NCI-H1436 (cell line): ENCODE results near the gene PRKG1.
"Not testable (repeated sequence)": the region's sequence is repeated elsewhere in the genome, so short reads cannot be mapped to it uniquely, and the experiment has no call there.

ENCODE experiments used
- DNase-seq: peaks from one replicate; lab custom pipeline; 2025; lab: John Stamatoyannopoulos, UW

Gene PRKG1

GRCh38 chr10:51321980-51322379, 247.7 kb downstream of the PRKG1 start:
- DNase-seq = no peak

- DNase-seq = no peak
These were observed 251.4 kb downstream of the PRKG1 start for GRCh38 chr10:51325649-51326048.

- DNase-seq = no peak
These were observed 251.9 kb downstream of the PRKG1 start for GRCh38 chr10:51326174-51326573.

- DNase-seq = no peak
These were observed 253.1 kb downstream of the PRKG1 start for GRCh38 chr10:51327432-51327831.

- no peak for DNase-seq
These were observed 266.1 kb downstream of the PRKG1 start for GRCh38 chr10:51340366-51340765.

GRCh38 chr10:51340845-51341610, 266.7 kb downstream of the PRKG1 start:
- DNase-seq = no peak

GRCh38 chr10:51341745-51342144, 267.5 kb downstream of the PRKG1 start:
- not testable (repeated sequence) for DNase-seq

- no peak for DNase-seq
These were observed 268.1 kb downstream of the PRKG1 start for GRCh38 chr10:51342381-51342780.

GRCh38 chr10:51343391-51343790, 269.1 kb downstream of the PRKG1 start:
- DNase-seq = no peak

- DNase-seq = no peak
These were observed 270.1 kb downstream of the PRKG1 start for GRCh38 chr10:51344371-51344770.

- no peak for DNase-seq
These were observed 274.3 kb downstream of the PRKG1 start for GRCh38 chr10:51348622-51349021.

GRCh38 chr10:51357170-51357569, 282.9 kb downstream of the PRKG1 start:
- DNase-seq = no peak

GRCh38 chr10:51358227-51358626, 283.9 kb downstream of the PRKG1 start:
- no peak for DNase-seq

- no peak for DNase-seq
These were observed 289.1 kb downstream of the PRKG1 start for GRCh38 chr10:51363415-51363814.

- DNase-seq = no peak
These were observed 290.4 kb downstream of the PRKG1 start for GRCh38 chr10:51364674-51365073.

GRCh38 chr10:51366044-51366443, 291.8 kb downstream of the PRKG1 start:
- DNase-seq = no peak

- no peak for DNase-seq
These were observed 292.8 kb downstream of the PRKG1 start for GRCh38 chr10:51367127-51367526.

GRCh38 chr10:51367694-51368093, 293.4 kb downstream of the PRKG1 start:
- DNase-seq = no peak

GRCh38 chr10:51368943-51369342, 294.7 kb downstream of the PRKG1 start:
- no peak for DNase-seq

- no peak for DNase-seq
These were observed 295.6 kb downstream of the PRKG1 start for GRCh38 chr10:51369903-51370302.

GRCh38 chr10:51371743-51372142, 297.5 kb downstream of the PRKG1 start:
- DNase-seq = no peak

- no peak for DNase-seq
These were observed 301.5 kb downstream of the PRKG1 start for GRCh38 chr10:51375790-51376189.

- DNase-seq = no peak
These were observed 303.0 kb downstream of the PRKG1 start for GRCh38 chr10:51377070-51377931.
